Mesenchymal stem cell (in vitro differentiated cells and primary cell): ENCODE results near the gene PLK4.

Source experiments
- DNase-seq: peaks from one replicate; pipeline ENCODE4 v3.0.0-alpha.2; 2013
- H2AFZ ChIP-seq: one replicate; pipeline ENCODE4 v1.6.1; 2013; ENCODE audit warnings: low read depth, mild to moderate bottlenecking, control low read depth, inconsistent platforms, low read length, moderate library complexity
- H2AK5ac ChIP-seq: 2 replicates; pipeline ENCODE4 v1.6.1; 2013; ENCODE audit warnings: low read length, moderate library complexity, mild to moderate bottlenecking, inconsistent platforms; ENCODE audit not compliant: severe bottlenecking
- H2BK120ac ChIP-seq: one replicate; pipeline ENCODE4 v1.6.1; 2013; ENCODE audit warnings: low read depth, mild to moderate bottlenecking, inconsistent platforms, low read length, moderate library complexity
- H2BK12ac ChIP-seq, 2 experiments: one replicate each; pipeline ENCODE4 v1.6.1; 2013; ENCODE audit warnings: inconsistent platforms in 2 of 2, low read length in 2 of 2, mild to moderate bottlenecking in 2 of 2, moderate library complexity in 2 of 2, control low read depth in 1 of 2
- H2BK15ac ChIP-seq: one replicate; pipeline ENCODE4 v1.6.1; 2013; ENCODE audit warnings: mild to moderate bottlenecking, low read depth, inconsistent platforms; ENCODE audit not compliant: poor library complexity, severe bottlenecking
- H2BK5ac ChIP-seq: 2 replicates; pipeline ENCODE4 v1.6.1; 2013; ENCODE audit warnings: low read depth, mild to moderate bottlenecking, low read length, control low read depth, inconsistent platforms; ENCODE audit not compliant: poor library complexity, severe bottlenecking
- H3K14ac ChIP-seq, 2 experiments: one replicate each; pipeline ENCODE4 v1.6.1; 2013; ENCODE audit warnings: inconsistent platforms in 2 of 2, low read length in 2 of 2, control low read depth in 1 of 2, mild to moderate bottlenecking in 1 of 2, moderate library complexity in 1 of 2
- H3K18ac ChIP-seq, 2 experiments: one replicate each; pipeline ENCODE4 v1.6.1; 2013; ENCODE audit warnings: inconsistent platforms in 2 of 2, low read length in 2 of 2, control low read depth in 1 of 2, low read depth in 1 of 2, mild to moderate bottlenecking in 1 of 2
- H3K23ac ChIP-seq, 2 experiments: one replicate each; pipeline ENCODE4 v1.6.1; 2013; ENCODE audit warnings: inconsistent platforms in 2 of 2, low read length in 2 of 2, mild to moderate bottlenecking in 2 of 2, moderate library complexity in 2 of 2, control low read depth in 1 of 2
- H3K27ac ChIP-seq: 2 replicates; pipeline ENCODE4 v1.5.1; 2013; ENCODE audit warnings: mild to moderate bottlenecking, moderate library complexity, low read length, control low read depth, inconsistent platforms; ENCODE audit not compliant: poor library complexity, severe bottlenecking
- H3K27me3 ChIP-seq, 2 experiments: 2 replicates each; pipeline versions ENCODE4 v1.6.1 to v1.7.0; 2013; ENCODE audit warnings: low read length in 2 of 2, mild to moderate bottlenecking in 2 of 2, moderate library complexity in 2 of 2, control low read depth in 1 of 2, inconsistent platforms in 1 of 2; ENCODE audit not compliant: control insufficient read depth in 1 of 2, insufficient read depth in 1 of 2
- H3K36me3 ChIP-seq, 2 experiments: 2 replicates each; pipeline versions ENCODE4 v1.6.1 to v1.7.0; 2013; ENCODE audit warnings: low read length in 2 of 2, control low read depth in 1 of 2, inconsistent platforms in 1 of 2, low read depth in 1 of 2, mild to moderate bottlenecking in 1 of 2; ENCODE audit not compliant: insufficient read depth in 2 of 2, control insufficient read depth in 1 of 2
- H3K4ac ChIP-seq, 2 experiments: one replicate each; pipeline ENCODE4 v1.6.1; 2013; ENCODE audit warnings: inconsistent platforms in 2 of 2, low read length in 2 of 2, mild to moderate bottlenecking in 2 of 2, moderate library complexity in 2 of 2, control low read depth in 1 of 2, low read depth in 1 of 2
- H3K4me1 ChIP-seq: 2 replicates; pipeline ENCODE4 v1.6.1; 2013; ENCODE audit warnings: low read depth, low read length, control low read depth; ENCODE audit not compliant: control insufficient read depth, insufficient read depth
- H3K4me2 ChIP-seq: 2 replicates; pipeline ENCODE4 v1.6.1; 2013; ENCODE audit warnings: low read length, mild to moderate bottlenecking, inconsistent platforms; ENCODE audit not compliant: poor library complexity, severe bottlenecking
- H3K4me3 ChIP-seq, 2 experiments: 2 replicates each; pipeline versions ENCODE4 v1.5.1 to v1.7.0; 2013; ENCODE audit warnings: low read length in 2 of 2, mild to moderate bottlenecking in 2 of 2, control low read depth in 1 of 2, low read depth in 1 of 2; ENCODE audit not compliant: insufficient read depth in 1 of 2
- H3K79me1 ChIP-seq: replicated peaks from 2 replicates; pipeline ENCODE4 v1.6.1; 2013; ENCODE audit warnings: mild to moderate bottlenecking, control low read depth, low read length, inconsistent platforms; ENCODE audit not compliant: poor library complexity, severe bottlenecking
- H3K9ac ChIP-seq: 2 replicates; pipeline ENCODE4 v1.7.0; 2013; ENCODE audit warnings: mild to moderate bottlenecking, low read length, moderate library complexity
- H3K9me3 ChIP-seq: 2 replicates; pipeline ENCODE4 v1.7.0; 2013; ENCODE audit warnings: mild to moderate bottlenecking, low read length; ENCODE audit not compliant: control insufficient read depth
- H4K8ac ChIP-seq: one replicate; pipeline ENCODE4 v1.6.1; 2013; ENCODE audit warnings: inconsistent platforms, mild to moderate bottlenecking, low read length, moderate library complexity
- H4K91ac ChIP-seq: one replicate; pipeline ENCODE4 v1.6.1; 2013; ENCODE audit warnings: mild to moderate bottlenecking, low read length, inconsistent platforms
- WGBS: methylation state at CpG from one replicate; pipeline ENCODE4 v1.1.7; 2013; ENCODE audit warnings: mixed read lengths; 5-methylcytosine and 5-hydroxymethylcytosine counted together

The PLK4 gene

GRCh38 chr4:127881563-127881864, 821 bp downstream of the PLK4 start:
- H4K8ac ChIP-seq, result no peak overlapping the region
- no peak for DNase-seq
- no peak overlapping the region for H2BK5ac ChIP-seq
- no peak overlapping the region for H2BK120ac ChIP-seq
- H2AK5ac ChIP-seq, result no peak overlapping the region
- H3K4me1 ChIP-seq, result peaks cover 3% of the 10 kb centered on the region
- peaks cover 0 to 11% of the 10 kb centered on the region in 2 experiments for H3K36me3 ChIP-seq
- no peak overlapping the region for H4K91ac ChIP-seq
- H3K79me1 ChIP-seq, result peaks cover 18% of the 10 kb centered on the region
- no peak overlapping the region for H2BK12ac ChIP-seq
- no peak overlapping the region for H3K23ac ChIP-seq
- H3K14ac ChIP-seq, result no peak overlapping the region
- WGBS, result 0% methylated on average over 4 of the region's 7 CpGs
- H3K27ac ChIP-seq, result no peak overlapping the region
- no peak overlapping the region for H3K18ac ChIP-seq
- H3K4me2 ChIP-seq, result peak overlapping the region; percentile 85
- H3K4me3 ChIP-seq, result peak overlapping the region; percentile 87 to 97
- H2AFZ ChIP-seq, result peak overlapping the region; percentile 98
- no peaks in the 10 kb centered on the region for H3K9me3 ChIP-seq
- H3K4ac ChIP-seq, result no peak overlapping the region
- no peak overlapping the region for H2BK15ac ChIP-seq
- no peaks in the 10 kb centered on the region for H3K27me3 ChIP-seq
- peak overlapping the region; percentile 93 for H3K9ac ChIP-seq

- H2AK5ac ChIP-seq, result no peak overlapping the region
- H3K9me3 ChIP-seq, result no peaks in the 10 kb centered on the region
- no peak overlapping the region for H3K4ac ChIP-seq
- no peaks in the 10 kb centered on the region for H3K4me1 ChIP-seq
- H3K79me1 ChIP-seq, result peaks cover 11% of the 10 kb centered on the region
- H2BK5ac ChIP-seq, result no peak overlapping the region
- H3K36me3 ChIP-seq, result peaks cover 0 to 18% of the 10 kb centered on the region in 2 experiments
- no peak for DNase-seq
- H4K8ac ChIP-seq, result no peak overlapping the region
- no peak overlapping the region for H3K9ac ChIP-seq
- no peak overlapping the region for H2AFZ ChIP-seq
- H3K4me2 ChIP-seq, result no peak overlapping the region
- no peak overlapping the region for H3K4me3 ChIP-seq
- H4K91ac ChIP-seq, result no peak overlapping the region
- no peak overlapping the region for H2BK120ac ChIP-seq
- WGBS, result no CpG with 5 or more reads among the region's 1 CpG
- H2BK15ac ChIP-seq, result no peak overlapping the region
- H3K14ac ChIP-seq, result no peak overlapping the region
- H3K23ac ChIP-seq, result no peak overlapping the region
- H3K27ac ChIP-seq, result no peak overlapping the region
- H2BK12ac ChIP-seq, result no peak overlapping the region
- H3K27me3 ChIP-seq, result no peaks in the 10 kb centered on the region
- no peak overlapping the region for H3K18ac ChIP-seq
Measured at GRCh38 chr4:127888559-127888958, 7.9 kb downstream of the PLK4 start.

- Histone ChIP-seq H3K9ac (peak overlapping the region; percentile 63), H3K18ac (no peak overlapping the region), H3K14ac (no peak overlapping the region), H3K36me3 (peaks cover 0 to 19% of the 10 kb centered on the region in 2 experiments), H3K27ac (no peak overlapping the region), H2BK5ac (no peak overlapping the region), H2BK15ac (no peak overlapping the region), H2AK5ac (no peak overlapping the region), H3K4ac (no peak overlapping the region), H4K91ac (no peak overlapping the region), H2AFZ (no peak overlapping the region), H2BK12ac (no peak overlapping the region), H3K27me3 (no peaks in the 10 kb centered on the region), H3K9me3 (no peaks in the 10 kb centered on the region), H3K4me1 (no peaks in the 10 kb centered on the region), H3K4me3 (peak overlapping the region in 1 of 2 experiments; percentile 19), H3K4me2 (no peak overlapping the region), H3K79me1 (peaks cover 7% of the 10 kb centered on the region), H2BK120ac (no peak overlapping the region), H3K23ac (no peak overlapping the region), H4K8ac (no peak overlapping the region)
- no peak for DNase-seq
- WGBS, result 82% methylated on average over 2 of the region's 3 CpGs
Measured at GRCh38 chr4:127889903-127890302, 9.2 kb downstream of the PLK4 start.

GRCh38 chr4:127896069-127896468, 15.4 kb downstream of the PLK4 start:
- Histone ChIP-seq H3K14ac (no peak overlapping the region), H4K91ac (no peak overlapping the region), H3K9me3 (no peaks in the 10 kb centered on the region), H3K27ac (no peak overlapping the region), H2AK5ac (no peak overlapping the region), H4K8ac (no peak overlapping the region), H3K18ac (no peak overlapping the region), H3K36me3 (peaks cover 0 to 15% of the 10 kb centered on the region in 2 experiments), H3K27me3 (no peaks in the 10 kb centered on the region), H2AFZ (no peak overlapping the region), H3K4ac (no peak overlapping the region), H2BK120ac (no peak overlapping the region), H3K9ac (no peak overlapping the region), H3K23ac (no peak overlapping the region), H3K4me3 (no peak overlapping the region), H3K4me2 (no peak overlapping the region), H2BK15ac (no peak overlapping the region), H3K79me1 (no peaks in the 10 kb centered on the region), H2BK5ac (no peak overlapping the region), H2BK12ac (no peak overlapping the region), H3K4me1 (no peaks in the 10 kb centered on the region)
- 88% methylated on average over 1 of the region's 1 CpG for WGBS
- no peak for DNase-seq
